Suppressor macrophage (primary cell): ENCODE measurements around the gene NGEF.
"Not testable (repeated sequence)": the region's sequence is repeated elsewhere in the genome, so short reads cannot be mapped to it uniquely, and the experiment has no call there.

Experiments used
- DNase-seq, 4 experiments: peaks; one replicate each; pipeline ENCODE4 v3.0.0-alpha.2; 2020 to 2022

Gene NGEF

GRCh38 chr2:232927032-232927792 is 85.8 kb downstream of the NGEF start:
- no peak for DNase-seq

- DNase-seq = no peak
These were observed 86.6 kb downstream of the NGEF start for GRCh38 chr2:232926431-232926939.

GRCh38 chr2:232925821-232926156 is 87.3 kb downstream of the NGEF start:
- no peak for DNase-seq

- DNase-seq = no peak
These were observed 87.8 kb downstream of the NGEF start for GRCh38 chr2:232925153-232925820.

- no peak for DNase-seq
These were observed 88.6 kb downstream of the NGEF start for GRCh38 chr2:232924433-232924832.

GRCh38 chr2:232920760-232921159 is 92.3 kb downstream of the NGEF start:
- no peak for DNase-seq

GRCh38 chr2:232920055-232920454 is 93.0 kb downstream of the NGEF start:
- no peak for DNase-seq

GRCh38 chr2:232919141-232919540 is 93.9 kb downstream of the NGEF start:
- DNase-seq = no peak

- DNase-seq = no peak
These were observed 99.2 kb downstream of the NGEF start for GRCh38 chr2:232913903-232914302.

- no peak for DNase-seq
These were observed 101.3 kb downstream of the NGEF start for GRCh38 chr2:232911712-232912277.

- no peak for DNase-seq
These were observed 102.7 kb downstream of the NGEF start for GRCh38 chr2:232910376-232910775.

- no peak for DNase-seq
These were observed 104.4 kb downstream of the NGEF start for GRCh38 chr2:232908695-232909094.

GRCh38 chr2:232907718-232908085 is 105.4 kb downstream of the NGEF start:
- not testable (repeated sequence) for DNase-seq

GRCh38 chr2:232906867-232907717 is 106.0 kb downstream of the NGEF start:
- DNase-seq = not testable (repeated sequence)

GRCh38 chr2:232903989-232904388 is 109.1 kb downstream of the NGEF start:
- DNase-seq = no peak

GRCh38 chr2:232901736-232902578 is 111.1 kb downstream of the NGEF start:
- DNase-seq = peak; percentile 71 to 88 (median 82)

GRCh38 chr2:232900811-232901735 is 112.0 kb downstream of the NGEF start:
- DNase-seq = peak; percentile 44 to 65 (median 56)

GRCh38 chr2:232898592-232899543 is 114.2 kb downstream of the NGEF start:
- DNase-seq = no peak

- no peak for DNase-seq
These were observed 115.3 kb downstream of the NGEF start for GRCh38 chr2:232897598-232898408.
